Stimulated activated CD8-positive, alpha-beta memory T cell treated with anti-CD3 and anti-CD28 coated beads, Interleukin-15, amount 100 ng/mL, for 1 hour (primary cell): ENCODE results near the gene PLXND1.
"Not testable (repeated sequence)": the region's sequence is repeated elsewhere in the genome, so short reads cannot be mapped to it uniquely, and the experiment has no call there.

Experiments used
- DNase-seq: peaks from one replicate; pipeline ENCODE4 v3.0.0-alpha.2; 2020; ENCODE audit warnings: low read depth

PLXND1 gene

GRCh38 chr3:129526121-129526900, 80.2 kb downstream of the PLXND1 start:
- DNase-seq: no peak

GRCh38 chr3:129525341-129525968, 81.0 kb downstream of the PLXND1 start:
- no peak for DNase-seq

- no peak for DNase-seq
These were observed 82.4 kb downstream of the PLXND1 start for GRCh38 chr3:129524081-129524480.

GRCh38 chr3:129522953-129523352, 83.5 kb downstream of the PLXND1 start:
- no peak for DNase-seq

- no peak for DNase-seq
These were observed 84.9 kb downstream of the PLXND1 start for GRCh38 chr3:129521611-129522010.

- no peak for DNase-seq
These were observed 85.5 kb downstream of the PLXND1 start for GRCh38 chr3:129520960-129521359.

- no peak for DNase-seq
These were observed 86.4 kb downstream of the PLXND1 start for GRCh38 chr3:129519896-129520715.

- DNase-seq: no peak
These were observed 87.0 kb downstream of the PLXND1 start for GRCh38 chr3:129519449-129519848.

GRCh38 chr3:129518581-129518980, 87.9 kb downstream of the PLXND1 start:
- DNase-seq: no peak

GRCh38 chr3:129518038-129518561, 88.4 kb downstream of the PLXND1 start:
- no peak for DNase-seq

GRCh38 chr3:129517516-129517915, 89.0 kb downstream of the PLXND1 start:
- no peak for DNase-seq

- not testable (repeated sequence) for DNase-seq
These were observed 90.5 kb downstream of the PLXND1 start for GRCh38 chr3:129515821-129516432.

GRCh38 chr3:129515108-129515820, 91.2 kb downstream of the PLXND1 start:
- not testable (repeated sequence) for DNase-seq

- DNase-seq: no peak
These were observed 91.9 kb downstream of the PLXND1 start for GRCh38 chr3:129514563-129514962.

- DNase-seq: no peak
These were observed 92.4 kb downstream of the PLXND1 start for GRCh38 chr3:129514110-129514509.

- no peak for DNase-seq
These were observed 92.8 kb downstream of the PLXND1 start for GRCh38 chr3:129513705-129514104.

- no peak for DNase-seq
These were observed 93.9 kb downstream of the PLXND1 start for GRCh38 chr3:129512595-129512994.

GRCh38 chr3:129507181-129507831, 99.2 kb downstream of the PLXND1 start:
- no peak for DNase-seq

- no peak for DNase-seq
These were observed 100.2 kb downstream of the PLXND1 start for GRCh38 chr3:129506231-129506742.

- no peak for DNase-seq
These were observed 101.1 kb downstream of the PLXND1 start for GRCh38 chr3:129505341-129505740.
